ENCODE data around the gene PTPN3. TPM values are rescaled to one million over a fixed set of nuclear protein-coding genes. Genes with fewer than 3 reads are reported as not detected.

The PTPN3 gene
- total RNA-seq, 3 donors from 2014 or later (not counting 1 experiment from before 2014, with no cell fraction given) = not detected

GRCh38 chr9:109478665-109479380 is 19.3 kb downstream of the PTPN3 start:
- Histone ChIP-seq H3K4me3 (ENCODE audit: low read length) (no peak overlapping the region), H3K27me3 (ENCODE audit: control insufficient read depth, insufficient read depth, low read length) (no peaks in the 10 kb centered on the region), H3K4me1 (ENCODE audit: control insufficient read depth, insufficient read depth, low read length) (no peaks in the 10 kb centered on the region), H3K27ac (ENCODE audit: low read length) (no peak overlapping the region), H3K9me3 (ENCODE audit: control insufficient read depth, insufficient read depth, low read length) (no peaks in the 10 kb centered on the region), H3K36me3 (ENCODE audit: control insufficient read depth, insufficient read depth, low read length) (no peaks in the 10 kb centered on the region)
- TF ChIP-seq CTCF (IDR thresholded peaks at IDR 0.05) = no peak
- intact Hi-C loops (cut with micrococcal nuclease) = no loop called here
- Mint-ChIP-seq H3K27ac (no peak overlapping the region), H3K36me3 (no peaks in the 10 kb centered on the region), H3K4me3 (no peak overlapping the region), H3K27me3 (ENCODE audit: low read depth in 2 of 2) (peaks cover 0 to 14% of the 10 kb centered on the region in 2 donors), H3K4me1 (no peaks in the 10 kb centered on the region), H3K9me3 (no peaks in the 10 kb centered on the region)
- WGBS (ENCODE audit: insufficient coverage) = 72% methylated on average over 8 of the region's 10 CpGs
- DNase-seq (no peak), ATAC-seq (no peak)

GRCh38 chr9:109478051-109478563 is 20.0 kb downstream of the PTPN3 start:
- Histone ChIP-seq H3K9me3 (ENCODE audit: control insufficient read depth, insufficient read depth, low read length) (no peaks in the 10 kb centered on the region), H3K4me1 (ENCODE audit: control insufficient read depth, insufficient read depth, low read length) (no peaks in the 10 kb centered on the region), H3K27me3 (ENCODE audit: control insufficient read depth, insufficient read depth, low read length) (no peaks in the 10 kb centered on the region), H3K27ac (ENCODE audit: low read length) (no peak overlapping the region), H3K36me3 (ENCODE audit: control insufficient read depth, insufficient read depth, low read length) (no peaks in the 10 kb centered on the region), H3K4me3 (ENCODE audit: low read length) (no peak overlapping the region)
- 53% methylated on average over 7 of the region's 7 CpGs for WGBS (ENCODE audit: insufficient coverage)
- Mint-ChIP-seq H3K27me3 (ENCODE audit: low read depth in 2 of 2) (peaks cover 0 to 14% of the 10 kb centered on the region in 2 donors), H3K27ac (no peak overlapping the region), H3K4me1 (no peaks in the 10 kb centered on the region), H3K36me3 (no peaks in the 10 kb centered on the region), H3K4me3 (no peak overlapping the region), H3K9me3 (no peaks in the 10 kb centered on the region)
- no peak for TF ChIP-seq CTCF (IDR thresholded peaks at IDR 0.05)
- ATAC-seq = no peak
- DNase-seq = no peak
- intact Hi-C loops (cut with micrococcal nuclease) = no loop called here

DNA sequence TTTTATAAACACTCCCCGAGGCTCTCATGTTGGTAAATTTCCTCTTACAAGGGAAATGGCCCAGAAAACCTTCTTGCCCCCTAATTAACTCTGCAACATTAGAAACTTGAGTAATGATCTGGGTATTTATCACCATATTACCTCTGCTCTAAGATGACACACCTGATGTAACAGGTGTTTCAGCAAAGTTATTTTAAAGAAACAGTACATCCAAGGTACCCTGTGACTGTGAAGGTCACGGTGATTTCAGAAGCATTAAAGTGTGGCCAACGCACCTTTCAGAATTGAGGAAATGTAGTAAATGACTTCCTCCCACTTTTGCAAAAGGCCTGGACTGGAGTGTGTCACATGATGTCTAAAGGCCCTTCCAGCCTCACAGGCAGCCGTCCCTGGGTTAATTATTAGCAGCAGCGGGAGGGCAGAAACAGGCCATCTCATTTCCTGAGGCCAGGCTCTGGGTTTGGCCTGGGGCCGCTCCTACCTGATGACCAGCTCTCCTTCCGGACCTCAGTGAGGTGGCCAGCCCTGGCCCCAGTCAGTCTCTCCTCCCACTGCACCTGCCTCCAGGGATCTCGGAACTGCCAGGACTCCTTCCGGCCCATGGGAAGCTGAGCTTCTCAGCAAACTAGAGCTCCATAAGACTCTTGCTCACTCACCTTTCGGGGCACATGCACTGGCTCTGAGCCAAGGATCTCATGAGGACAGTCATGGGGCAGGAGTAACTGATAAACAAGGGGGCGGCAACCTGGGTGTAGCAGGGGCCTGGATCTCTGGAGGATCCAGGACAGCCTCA is 20.7 kb downstream of the PTPN3 start:
- H3K27me3 Mint-ChIP-seq (ENCODE audit: low read depth in 2 of 2) = peaks cover 0 to 14% of the 10 kb centered on the region in 2 donors
- WGBS (ENCODE audit: insufficient coverage) = 57% methylated on average over 11 of the region's 11 CpGs

More for the DNA sequence above, 20.7 kb downstream of the PTPN3 start:
- no peak overlapping the region for H3K27ac ChIP-seq (ENCODE audit: low read length)
- no peaks in the 10 kb centered on the region for H3K4me1 Mint-ChIP-seq
- H3K36me3 Mint-ChIP-seq = no peaks in the 10 kb centered on the region
- intact Hi-C loops (cut with micrococcal nuclease) = no loop called here
- H3K27ac Mint-ChIP-seq = no peak overlapping the region
- no peak overlapping the region for H3K4me3 Mint-ChIP-seq
- H3K9me3 Mint-ChIP-seq = no peaks in the 10 kb centered on the region
- no peak overlapping the region for H3K4me3 ChIP-seq (ENCODE audit: low read length)
- no peak for ATAC-seq
- H3K4me1 ChIP-seq (ENCODE audit: control insufficient read depth, insufficient read depth, low read length) = no peaks in the 10 kb centered on the region
- no peaks in the 10 kb centered on the region for H3K9me3 ChIP-seq (ENCODE audit: control insufficient read depth, insufficient read depth, low read length)
- no peaks in the 10 kb centered on the region for H3K36me3 ChIP-seq (ENCODE audit: control insufficient read depth, insufficient read depth, low read length)
- no peak for DNase-seq
- no peak for TF ChIP-seq CTCF (IDR thresholded peaks at IDR 0.05)
- H3K27me3 ChIP-seq (ENCODE audit: control insufficient read depth, insufficient read depth, low read length) = no peaks in the 10 kb centered on the region

All from natural killer cell (primary cell).